ENCODE data around the gene PRPF8.

PRPF8 gene

DNA sequence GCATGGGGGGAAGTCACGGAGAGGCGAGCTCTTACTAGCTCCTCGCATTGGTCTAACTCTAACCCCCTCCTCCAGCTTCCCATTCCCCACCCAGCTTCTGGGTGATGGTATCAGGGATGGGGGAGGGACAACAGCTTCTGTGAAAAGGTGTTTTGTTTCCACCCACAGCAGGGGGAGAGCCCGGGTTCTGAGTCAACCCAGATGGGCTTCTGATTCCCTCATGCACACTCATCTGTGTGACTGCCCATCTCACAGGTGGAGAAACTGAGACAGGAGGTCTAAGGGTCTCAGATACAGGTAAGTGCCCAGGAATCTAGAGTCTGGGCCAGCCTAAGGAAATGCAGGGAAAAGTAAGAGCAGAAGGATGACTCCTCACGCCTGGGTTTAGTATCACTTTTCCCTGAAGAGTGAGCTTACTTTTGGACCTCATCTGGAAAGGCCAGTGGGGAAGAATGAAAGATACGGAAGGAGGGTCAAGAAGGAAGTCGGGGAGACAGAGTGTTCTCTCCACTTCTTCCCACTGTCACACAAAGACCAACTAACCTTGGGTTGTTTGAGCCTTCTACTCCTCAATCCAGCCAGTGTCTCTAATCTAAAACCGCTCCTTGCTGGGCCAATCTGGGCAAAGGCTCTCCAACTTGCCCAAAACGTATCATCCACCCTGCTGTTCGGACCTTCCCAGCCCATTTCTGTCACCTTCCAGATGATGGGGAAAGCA, 28.7 kb upstream of the PRPF8 start:
- TF ChIP-seq POLR2AphosphoS5 (IDR thresholded peaks at IDR 0.05; ENCODE audit: low read depth) (no peak), CTCF (IDR thresholded peaks at IDR 0.05; ENCODE audit: insufficient read depth, low read length) (no peak), GABPA (IDR thresholded peaks at IDR 0.05; ENCODE audit: low read depth) (no peak), REST (IDR thresholded peaks at IDR 0.05; ENCODE audit: insufficient replicate concordance, low read depth) (no peak), SPI1 (IDR thresholded peaks at IDR 0.05; ENCODE audit: borderline replicate concordance, low read depth) (no peak)
- Histone ChIP-seq H3K27ac (replicated peaks) (no peak overlapping the region), H3K4me3 (replicated peaks; ENCODE audit: insufficient read depth, low read length) (no peak overlapping the region), H3K27me3 (ENCODE audit: insufficient read depth, poor library complexity, severe bottlenecking) (peaks cover 2% of the 10 kb centered on the region)
- DNase-seq (ENCODE audit: low read depth in 1 of 2, low spot score in 1 of 2), result no peak

DNA sequence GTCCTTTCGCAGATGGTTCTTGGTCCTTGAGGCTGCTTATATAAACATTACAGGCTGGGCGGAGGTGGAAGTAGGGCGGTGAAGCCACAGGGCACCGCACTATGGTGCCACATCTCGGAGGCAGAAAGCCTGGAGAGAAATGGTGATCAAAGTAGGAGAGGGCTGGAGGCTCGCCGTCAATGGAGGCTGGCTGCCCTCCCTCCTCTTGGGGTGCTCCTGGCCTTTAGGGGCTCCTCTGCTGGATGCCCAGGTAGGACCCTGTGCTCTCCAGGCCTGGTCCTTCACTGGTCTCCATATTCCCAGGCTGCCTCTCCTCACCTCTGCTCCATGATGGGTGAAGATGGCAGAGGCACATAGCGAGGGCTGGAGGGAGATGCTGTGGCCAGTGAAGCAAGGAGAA, 27.6 kb upstream of the PRPF8 start:
- TF ChIP-seq POLR2AphosphoS5 (IDR thresholded peaks at IDR 0.05; ENCODE audit: low read depth) (no peak), CTCF (IDR thresholded peaks at IDR 0.05; ENCODE audit: insufficient read depth, low read length) (no peak), SPI1 (IDR thresholded peaks at IDR 0.05; ENCODE audit: borderline replicate concordance, low read depth) (no peak), REST (IDR thresholded peaks at IDR 0.05; ENCODE audit: insufficient replicate concordance, low read depth) (no peak), GABPA (IDR thresholded peaks at IDR 0.05; ENCODE audit: low read depth) (no peak)
- peaks cover 2% of the 10 kb centered on the region for H3K27me3 ChIP-seq (ENCODE audit: insufficient read depth, poor library complexity, severe bottlenecking)
- no peak for DNase-seq (ENCODE audit: low read depth in 1 of 2, low spot score in 1 of 2)
- H3K27ac ChIP-seq (replicated peaks), result no peak overlapping the region
- no peak overlapping the region for H3K4me3 ChIP-seq (replicated peaks; ENCODE audit: insufficient read depth, low read length)

GRCh38 chr17:1711804-1712203, 27.1 kb upstream of the PRPF8 start:
- TF ChIP-seq REST (IDR thresholded peaks at IDR 0.05; ENCODE audit: insufficient replicate concordance, low read depth), result no peak
- no peak for TF ChIP-seq SPI1 (IDR thresholded peaks at IDR 0.05; ENCODE audit: borderline replicate concordance, low read depth)
- no peak for TF ChIP-seq POLR2AphosphoS5 (IDR thresholded peaks at IDR 0.05; ENCODE audit: low read depth)
- TF ChIP-seq CTCF (IDR thresholded peaks at IDR 0.05; ENCODE audit: insufficient read depth, low read length), result no peak
- TF ChIP-seq GABPA (IDR thresholded peaks at IDR 0.05; ENCODE audit: low read depth), result no peak
- no peak overlapping the region for H3K27ac ChIP-seq (replicated peaks)
- peaks cover 2% of the 10 kb centered on the region for H3K27me3 ChIP-seq (ENCODE audit: insufficient read depth, poor library complexity, severe bottlenecking)
- DNase-seq (ENCODE audit: low read depth in 1 of 2, low spot score in 1 of 2), result no peak
- no peak overlapping the region for H3K4me3 ChIP-seq (replicated peaks; ENCODE audit: insufficient read depth, low read length)
